HepG2 (cell line): Measurements from ENCODE around the gene PLCL1. TPM values are rescaled to one million over a fixed set of nuclear protein-coding genes. Genes with fewer than 3 reads are reported as not detected.

Experiments used
- ATAC-seq: fragments of 200-7000 bp; cut with Tn5 transposase; 3 replicates; pipeline ENCODE4 v1.9.1; 2020; ENCODE audit warnings: mild to moderate bottlenecking, moderate library complexity
- BruUV-seq: library from RNA; stranded (reverse); fragments of 400-500 nt; replicated peaks from 2 replicates; lab custom pipeline; 2021; lab: Mats Ljungman, UMichigan
- CTCF ChIA-PET: fragments of 300-600 bp; formaldehyde crosslinking; extraction: SDS; loops from one replicate; lab custom pipeline; 2021; ENCODE audit warnings: low total read pairs, inconsistent platforms, low intra/inter-chr PET ratio; lab: Yijun Ruan, JAX
- POLR2A ChIA-PET: fragments of 350-600 bp; sonication (Branson Sonifier 250); formaldehyde crosslinking; loops from one replicate; lab custom pipeline; 2020; ENCODE audit warnings: antibody characterized with exemption, inconsistent platforms; lab: Yijun Ruan, JAX
- DNase-seq: peaks from one replicate; pipeline ENCODE4 v3.0.0-alpha.2; 2015; ENCODE audit warnings: low spot score
- FAIRE-seq: peaks from 3 replicates; lab custom pipeline; 2011; peaks lifted over from hg19 to GRCh38; lab: Jason Lieb, UNC
- H2AFZ ChIP-seq: one replicate; pipeline ENCODE4 v1.6.1; 2011; ENCODE audit warnings: low read length, inconsistent platforms
- H3K27ac ChIP-seq: fragments of 300-600 bp; 3 replicates; pipeline ENCODE4 v1.8.0; 2011; ENCODE audit warnings: mixed run types, mild to moderate bottlenecking, mixed read lengths, low read length, inconsistent platforms; ENCODE audit not compliant: insufficient read depth; ENCODE audit errors: extremely low read length
- H3K27me3 ChIP-seq, 2 experiments: fragments of 200-600 bp in 1 of 2; 2 replicates in 1 of 2; 3 replicates in 1 of 2; pipeline versions ENCODE4 v1.6.0 to v1.8.0; 2011; ENCODE audit warnings: low read length in 2 of 2, mild to moderate bottlenecking in 2 of 2, moderate library complexity in 2 of 2, inconsistent platforms in 1 of 2; ENCODE audit not compliant: insufficient read depth in 2 of 2, control insufficient read depth in 1 of 2
- H3K36me3 ChIP-seq, 2 experiments: fragments of 200-600 bp in 1 of 2; replicated peaks in 1 of 2; 2 replicates in 1 of 2; 3 replicates in 1 of 2; pipeline versions ENCODE4 v1.5.1 to v1.8.0; 2011; ENCODE audit warnings: low read length in 2 of 2, inconsistent platforms in 1 of 2; ENCODE audit not compliant: insufficient read depth in 2 of 2, control insufficient read depth in 1 of 2
- H3K4me1 ChIP-seq: 2 replicates; pipeline ENCODE4 v1.5.1; 2012; ENCODE audit warnings: low read length, inconsistent platforms; ENCODE audit not compliant: insufficient read depth
- H3K4me2 ChIP-seq: 2 replicates; pipeline ENCODE4 v1.6.0; 2011; ENCODE audit warnings: low read depth, low read length, inconsistent platforms
- H3K4me3 ChIP-seq, 3 experiments: fragments of 200-600 bp in 1 of 3; sonication (generic), shearing (Covaris generic) in 1 of 3; replicated peaks in 1 of 3; 2 replicates each; pipeline ENCODE4 v1.5.1; 2011 to 2016; ENCODE audit warnings: low read length in 3 of 3, inconsistent platforms in 2 of 3, low read depth in 2 of 3, mild to moderate bottlenecking in 2 of 3, control low read depth in 1 of 3, mixed read lengths in 1 of 3; ENCODE audit not compliant: insufficient read depth in 1 of 3
- H3K79me2 ChIP-seq: one replicate; pipeline ENCODE4 v1.6.1; 2011; ENCODE audit warnings: low read length, inconsistent platforms; ENCODE audit not compliant: insufficient read depth
- H3K9ac ChIP-seq: 2 replicates; pipeline ENCODE4 v1.6.0; 2011; ENCODE audit warnings: mild to moderate bottlenecking, low read depth, low read length, inconsistent platforms; ENCODE audit not compliant: insufficient read depth
- H3K9me3 ChIP-seq: 2 replicates; pipeline ENCODE4 v1.5.1; 2012; ENCODE audit warnings: mild to moderate bottlenecking, low read length
- H4K20me1 ChIP-seq: 2 replicates; pipeline ENCODE4 v1.6.0; 2011; ENCODE audit warnings: inconsistent platforms, mild to moderate bottlenecking, low read length, moderate library complexity; ENCODE audit not compliant: insufficient read depth
- ARID2 ChIP-seq: sonication (generic); formaldehyde crosslinking; IDR thresholded peaks from 2 replicates; pipeline ENCODE4 v1.8.1; 2022; ENCODE audit warnings: mild to moderate bottlenecking, missing genetic modification reagents, borderline replicate concordance
- CENPT ChIP-seq: sonication (generic); formaldehyde crosslinking; IDR thresholded peaks from 2 replicates; pipeline ENCODE4 v1.8.0; 2022; ENCODE audit warnings: low read depth, mild to moderate bottlenecking, moderate library complexity, missing genetic modification reagents
- MYNN ChIP-seq: sonication (generic); formaldehyde crosslinking; IDR thresholded peaks from 2 replicates; pipeline ENCODE4 v1.4.0; 2020; ENCODE audit warnings: mild to moderate bottlenecking, low read depth, missing genetic modification reagents
- ZNF160 ChIP-seq: sonication (generic); formaldehyde crosslinking; IDR thresholded peaks from 2 replicates; pipeline ENCODE4 v1.8.0; 2022; ENCODE audit warnings: mild to moderate bottlenecking, inconsistent platforms, missing genetic modification reagents
- ZNF230 ChIP-seq: sonication (generic); formaldehyde crosslinking; IDR thresholded peaks from 2 replicates; pipeline ENCODE4 v1.4.0; 2020; ENCODE audit warnings: mild to moderate bottlenecking, missing genetic modification reagents
- WGBS: methylation state at CpG from one replicate; pipeline ENCODE4 v1.1.6; 2017; ENCODE audit warnings: low lambda C conversion rate; 5-methylcytosine and 5-hydroxymethylcytosine counted together
- in situ Hi-C: cut with HindIII; loops from 2 replicates; pipeline ENCODE4 v1.10.0; 2017; ENCODE audit warnings: low pct_unique_long_range_greater_than_20kb; ENCODE audit not compliant: extremely low pct_ligation_motif_present
- intact Hi-C: fragments of 100-400 bp; cut with micrococcal nuclease; formaldehyde crosslinking; loops from one replicate; pipeline ENCODE4 v1.10.0; 2022; ENCODE audit not compliant: unreplicated experiment
- polyA plus RNA-seq, 8 experiments: library from polyadenylated mRNA; depleted of rRNA in 3 of 8; stranded (reverse) in 7 of 8; unstranded in 1 of 8; fragments of >200 nt; fragmentation: Illumina TruSeq in 4 of 8; extraction: Trizol in 4 of 8; gene quantifications; 2 replicates each; pipeline versions ENCODE4 v1.2.1 to v1.2.3, GENCODE V29; 2011 to 2016; ENCODE audit warnings: low read depth in 4 of 8, missing spikeins in 1 of 8, mixed read lengths in 1 of 8; ENCODE audit not compliant: insufficient read depth in 1 of 8
- total RNA-seq, 5 experiments: library from RNA; depleted of rRNA; stranded (reverse); fragments of >200 nt; fragmentation: Illumina TruSeq; extraction: Trizol; gene quantifications; 2 replicates each; pipeline ENCODE4 v1.2.3, GENCODE V29; 2016; ENCODE audit warnings: low read depth in 1 of 5
- TF ChIP-seq, protein P1 (sequence below): sonication (generic); formaldehyde crosslinking; IDR thresholded peaks from 2 replicates; pipeline ENCODE4 v1.4.0; 2020; ENCODE audit warnings: missing genetic modification reagents
- TF ChIP-seq, protein P2 (sequence below): sonication (generic); formaldehyde crosslinking; IDR thresholded peaks from 2 replicates; pipeline ENCODE4 v1.8.0; 2022; ENCODE audit warnings: missing genetic modification reagents, mild to moderate bottlenecking, borderline replicate concordance

The PLCL1 gene
- total and polyA plus RNA-seq, 2 of the 13 experiments (the other 11 are each of a cell fraction or from before 2014, with no cell fraction given): not detected

DNA sequence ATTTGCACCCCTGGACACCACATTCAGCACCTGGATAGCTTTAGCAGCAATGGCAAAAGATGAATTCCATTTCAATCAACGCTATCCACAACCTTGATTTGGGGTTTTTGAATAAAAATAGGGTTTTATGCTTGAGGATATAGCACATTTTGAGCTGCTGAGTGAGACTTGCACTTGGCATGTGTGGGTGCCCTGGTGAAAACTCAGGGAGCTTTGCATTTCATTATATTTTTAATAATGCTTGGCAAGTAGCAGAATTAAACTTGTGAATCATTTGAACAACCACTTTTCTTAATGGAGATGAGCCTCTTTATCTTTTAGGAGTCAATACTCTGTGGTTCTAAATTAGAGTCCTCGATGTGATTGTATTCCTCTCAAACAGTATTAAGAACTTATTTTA, 252.4 kb downstream of the PLCL1 start:
- H3K27me3 ChIP-seq: no peaks in the 10 kb centered on the region
- no peaks in the 10 kb centered on the region for H4K20me1 ChIP-seq
- no peak overlapping the region for H3K9ac ChIP-seq
- 2% methylated on average over 2 of the region's 2 CpGs for WGBS
- BruUV-seq: no TSS peak
- H3K27ac ChIP-seq: no peak overlapping the region
- no peak overlapping the region for H2AFZ ChIP-seq
- H3K36me3 ChIP-seq: no peaks in the 10 kb centered on the region
- no peak overlapping the region for H3K4me2 ChIP-seq
- ChIA-PET POLR2A (no interaction called here), CTCF (no interaction called here)
- no peak for DNase-seq
- TF ChIP-seq ARID2 (CRISPR knock-in tag): no peak
- TF ChIP-seq, protein P1, sequence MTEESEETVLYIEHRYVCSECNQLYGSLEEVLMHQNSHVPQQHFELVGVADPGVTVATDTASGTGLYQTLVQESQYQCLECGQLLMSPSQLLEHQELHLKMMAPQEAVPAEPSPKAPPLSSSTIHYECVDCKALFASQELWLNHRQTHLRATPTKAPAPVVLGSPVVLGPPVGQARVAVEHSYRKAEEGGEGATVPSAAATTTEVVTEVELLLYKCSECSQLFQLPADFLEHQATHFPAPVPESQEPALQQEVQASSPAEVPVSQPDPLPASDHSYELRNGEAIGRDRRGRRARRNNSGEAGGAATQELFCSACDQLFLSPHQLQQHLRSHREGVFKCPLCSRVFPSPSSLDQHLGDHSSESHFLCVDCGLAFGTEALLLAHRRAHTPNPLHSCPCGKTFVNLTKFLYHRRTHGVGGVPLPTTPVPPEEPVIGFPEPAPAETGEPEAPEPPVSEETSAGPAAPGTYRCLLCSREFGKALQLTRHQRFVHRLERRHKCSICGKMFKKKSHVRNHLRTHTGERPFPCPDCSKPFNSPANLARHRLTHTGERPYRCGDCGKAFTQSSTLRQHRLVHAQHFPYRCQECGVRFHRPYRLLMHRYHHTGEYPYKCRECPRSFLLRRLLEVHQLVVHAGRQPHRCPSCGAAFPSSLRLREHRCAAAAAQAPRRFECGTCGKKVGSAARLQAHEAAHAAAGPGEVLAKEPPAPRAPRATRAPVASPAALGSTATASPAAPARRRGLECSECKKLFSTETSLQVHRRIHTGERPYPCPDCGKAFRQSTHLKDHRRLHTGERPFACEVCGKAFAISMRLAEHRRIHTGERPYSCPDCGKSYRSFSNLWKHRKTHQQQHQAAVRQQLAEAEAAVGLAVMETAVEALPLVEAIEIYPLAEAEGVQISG (CRISPR knock-in tag): no peak
- TF ChIP-seq, protein P2, sequence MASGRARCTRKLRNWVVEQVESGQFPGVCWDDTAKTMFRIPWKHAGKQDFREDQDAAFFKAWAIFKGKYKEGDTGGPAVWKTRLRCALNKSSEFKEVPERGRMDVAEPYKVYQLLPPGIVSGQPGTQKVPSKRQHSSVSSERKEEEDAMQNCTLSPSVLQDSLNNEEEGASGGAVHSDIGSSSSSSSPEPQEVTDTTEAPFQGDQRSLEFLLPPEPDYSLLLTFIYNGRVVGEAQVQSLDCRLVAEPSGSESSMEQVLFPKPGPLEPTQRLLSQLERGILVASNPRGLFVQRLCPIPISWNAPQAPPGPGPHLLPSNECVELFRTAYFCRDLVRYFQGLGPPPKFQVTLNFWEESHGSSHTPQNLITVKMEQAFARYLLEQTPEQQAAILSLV: no peak
- TF ChIP-seq ZNF160: no peak
- no peak for TF ChIP-seq ZNF230 (CRISPR knock-in tag)
- TF ChIP-seq CENPT (CRISPR knock-in tag): no peak
- TF ChIP-seq MYNN: no peak
- H3K4me1 ChIP-seq: no peaks in the 10 kb centered on the region
- no peaks in the 10 kb centered on the region for H3K9me3 ChIP-seq
- FAIRE-seq: no peak
- no peak overlapping the region for H3K4me3 ChIP-seq
- in situ Hi-C loops: no loop called here
- intact Hi-C loops: no loop called here
- ATAC-seq: no peak
- no peaks in the 10 kb centered on the region for H3K79me2 ChIP-seq
